Lower lobe of right lung (tissue), 2 donors: Measurements from ENCODE around the gene CD82. TPM values are rescaled to one million over a fixed set of nuclear protein-coding genes. Genes with fewer than 3 reads are reported as not detected.

ENCODE experiments used
- ATAC-seq, 2 donors: fragments of 200-7000 bp; cut with Tn5 transposase; one replicate each; pipeline ENCODE4 v1.9.1; 2020 to 2022; ENCODE audit warnings: mild to moderate bottlenecking in 2 of 2, moderate library complexity in 2 of 2
- DNase-seq: peaks from one replicate; pipeline ENCODE4 v3.0.0-alpha.2; 2020
- H3K27ac ChIP-seq: fragments of 200-600 bp; one replicate; pipeline ENCODE4 v1.8.0; 2022
- H3K27me3 ChIP-seq: fragments of 200-600 bp; one replicate; pipeline ENCODE4 v1.8.0; 2022; ENCODE audit warnings: low read depth
- H3K36me3 ChIP-seq: fragments of 200-600 bp; one replicate; pipeline ENCODE4 v1.8.0; 2022; ENCODE audit warnings: mild to moderate bottlenecking
- H3K4me1 ChIP-seq: fragments of 200-600 bp; one replicate; pipeline ENCODE4 v1.8.0; 2022
- H3K4me3 ChIP-seq: fragments of 200-600 bp; one replicate; pipeline ENCODE4 v1.8.0; 2022; ENCODE audit warnings: mild to moderate bottlenecking
- H3K9me3 ChIP-seq: fragments of 200-600 bp; one replicate; pipeline ENCODE4 v1.8.0; 2022
- intact Hi-C: fragments of 100-400 bp; cut with DNase I; formaldehyde crosslinking; loops from one replicate; pipeline ENCODE4 v1.11.0; 2022
- total RNA-seq: library from RNA; stranded (reverse); fragmentation: NEBNext Ultra II Directional; extraction: Animal tissue kit (Norgen Biotek cat#: 25700); gene quantifications from one replicate; pipeline ENCODE4 v1.2.1, GENCODE V29; 2021
- TF ChIP-seq, protein P1 (sequence below): fragments of 200-600 bp; IDR thresholded peaks from one replicate; pipeline ENCODE4 v1.8.0; 2022; ENCODE audit warnings: antibody characterized with exemption, mild to moderate bottlenecking
- donor health status: DM: no; HTN: yes; CAD: no; lungs with severe emphysema.

CD82 gene
- total RNA-seq, 1 donor from 2014 or later, result 129 TPM

- Histone ChIP-seq H3K27me3 (no peaks in the 10 kb centered on the region), H3K9me3 (no peaks in the 10 kb centered on the region), H3K36me3 (peaks cover 2% of the 10 kb centered on the region), H3K4me1 (peaks cover 67% of the 10 kb centered on the region), H3K27ac (no peak overlapping the region), H3K4me3 (no peak overlapping the region)
- ATAC-seq (no peak), DNase-seq (no peak)
- intact Hi-C loops, result no loop called here
- TF ChIP-seq, protein P1, sequence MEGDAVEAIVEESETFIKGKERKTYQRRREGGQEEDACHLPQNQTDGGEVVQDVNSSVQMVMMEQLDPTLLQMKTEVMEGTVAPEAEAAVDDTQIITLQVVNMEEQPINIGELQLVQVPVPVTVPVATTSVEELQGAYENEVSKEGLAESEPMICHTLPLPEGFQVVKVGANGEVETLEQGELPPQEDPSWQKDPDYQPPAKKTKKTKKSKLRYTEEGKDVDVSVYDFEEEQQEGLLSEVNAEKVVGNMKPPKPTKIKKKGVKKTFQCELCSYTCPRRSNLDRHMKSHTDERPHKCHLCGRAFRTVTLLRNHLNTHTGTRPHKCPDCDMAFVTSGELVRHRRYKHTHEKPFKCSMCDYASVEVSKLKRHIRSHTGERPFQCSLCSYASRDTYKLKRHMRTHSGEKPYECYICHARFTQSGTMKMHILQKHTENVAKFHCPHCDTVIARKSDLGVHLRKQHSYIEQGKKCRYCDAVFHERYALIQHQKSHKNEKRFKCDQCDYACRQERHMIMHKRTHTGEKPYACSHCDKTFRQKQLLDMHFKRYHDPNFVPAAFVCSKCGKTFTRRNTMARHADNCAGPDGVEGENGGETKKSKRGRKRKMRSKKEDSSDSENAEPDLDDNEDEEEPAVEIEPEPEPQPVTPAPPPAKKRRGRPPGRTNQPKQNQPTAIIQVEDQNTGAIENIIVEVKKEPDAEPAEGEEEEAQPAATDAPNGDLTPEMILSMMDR, result no peak
Observed at GRCh38 chr11:44595006-44595405, 29.5 kb downstream of the CD82 start.

- intact Hi-C loops, result no loop called here
- Histone ChIP-seq H3K27me3 (no peaks in the 10 kb centered on the region), H3K4me3 (no peak overlapping the region), H3K27ac (peak overlapping the region; percentile 72), H3K4me1 (peaks cover 69% of the 10 kb centered on the region), H3K36me3 (peaks cover 12% of the 10 kb centered on the region), H3K9me3 (no peaks in the 10 kb centered on the region)
- peak; percentile 24 to 36 for ATAC-seq
- DNase-seq, result no peak
- TF ChIP-seq, protein P1, result no peak
Observed at GRCh38 chr11:44595964-44596381, 30.5 kb downstream of the CD82 start.

- Histone ChIP-seq H3K9me3 (no peaks in the 10 kb centered on the region), H3K4me3 (no peak overlapping the region), H3K27me3 (no peaks in the 10 kb centered on the region), H3K36me3 (peaks cover 16% of the 10 kb centered on the region), H3K27ac (peak overlapping the region; percentile 72), H3K4me1 (peaks cover 69% of the 10 kb centered on the region)
- ATAC-seq (no peak), DNase-seq (no peak)
- intact Hi-C loops, result no loop called here
- TF ChIP-seq, protein P1, result no peak
Observed at GRCh38 chr11:44596525-44597276, 31.2 kb downstream of the CD82 start.

GRCh38 chr11:44597358-44598012 lies 32.0 kb downstream of the CD82 start:
- H3K27me3 ChIP-seq, result no peaks in the 10 kb centered on the region
- H3K36me3 ChIP-seq, result peaks cover 18% of the 10 kb centered on the region
- no peak overlapping the region for H3K4me3 ChIP-seq
- DNase-seq (no peak), ATAC-seq (no peak)
- peak overlapping the region; percentile 72 for H3K27ac ChIP-seq
- intact Hi-C loops, result no loop called here
- peaks cover 71% of the 10 kb centered on the region for H3K4me1 ChIP-seq
- no peaks in the 10 kb centered on the region for H3K9me3 ChIP-seq
- TF ChIP-seq, protein P1, result no peak

DNA sequence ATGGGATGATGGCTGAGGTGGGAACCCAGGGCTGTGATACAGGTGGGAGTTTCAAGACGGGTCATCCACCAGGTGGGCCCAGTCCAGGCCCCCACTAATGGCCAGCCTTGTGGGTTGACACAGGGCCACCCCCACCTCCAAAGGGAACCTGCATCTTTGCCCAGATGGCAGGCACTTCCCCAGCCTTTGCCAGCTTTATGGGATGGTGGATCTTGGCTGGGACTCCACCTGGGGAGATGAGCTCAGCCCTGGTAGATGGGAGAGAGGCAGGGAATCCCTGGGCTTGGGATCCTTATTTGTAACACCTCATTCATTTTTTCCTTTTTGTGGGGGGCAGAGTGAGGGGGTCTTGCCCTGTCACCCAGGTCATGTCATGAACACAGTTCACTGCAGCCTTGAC lies 33.4 kb downstream of the CD82 start:
- peaks cover 75% of the 10 kb centered on the region for H3K4me1 ChIP-seq
- no peak overlapping the region for H3K4me3 ChIP-seq
- H3K36me3 ChIP-seq, result peaks cover 18% of the 10 kb centered on the region

More for the DNA sequence above, 33.4 kb downstream of the CD82 start:
- Histone ChIP-seq H3K27ac (no peak overlapping the region), H3K27me3 (no peaks in the 10 kb centered on the region), H3K9me3 (no peaks in the 10 kb centered on the region)
- intact Hi-C loops, result no loop called here
- TF ChIP-seq, protein P1, result no peak
- ATAC-seq, result no peak
- DNase-seq, result no peak
